ENCODE measurements around the gene BEGAIN. TPM values are rescaled to one million over a fixed set of nuclear protein-coding genes. Genes with fewer than 3 reads are reported as not detected.

BEGAIN gene
- total and polyA plus RNA-seq, 2 donors (not counting 3 experiments of a cell fraction or from before 2014, with no cell fraction given) = 0.49 TPM; not detected in 1

DNA sequence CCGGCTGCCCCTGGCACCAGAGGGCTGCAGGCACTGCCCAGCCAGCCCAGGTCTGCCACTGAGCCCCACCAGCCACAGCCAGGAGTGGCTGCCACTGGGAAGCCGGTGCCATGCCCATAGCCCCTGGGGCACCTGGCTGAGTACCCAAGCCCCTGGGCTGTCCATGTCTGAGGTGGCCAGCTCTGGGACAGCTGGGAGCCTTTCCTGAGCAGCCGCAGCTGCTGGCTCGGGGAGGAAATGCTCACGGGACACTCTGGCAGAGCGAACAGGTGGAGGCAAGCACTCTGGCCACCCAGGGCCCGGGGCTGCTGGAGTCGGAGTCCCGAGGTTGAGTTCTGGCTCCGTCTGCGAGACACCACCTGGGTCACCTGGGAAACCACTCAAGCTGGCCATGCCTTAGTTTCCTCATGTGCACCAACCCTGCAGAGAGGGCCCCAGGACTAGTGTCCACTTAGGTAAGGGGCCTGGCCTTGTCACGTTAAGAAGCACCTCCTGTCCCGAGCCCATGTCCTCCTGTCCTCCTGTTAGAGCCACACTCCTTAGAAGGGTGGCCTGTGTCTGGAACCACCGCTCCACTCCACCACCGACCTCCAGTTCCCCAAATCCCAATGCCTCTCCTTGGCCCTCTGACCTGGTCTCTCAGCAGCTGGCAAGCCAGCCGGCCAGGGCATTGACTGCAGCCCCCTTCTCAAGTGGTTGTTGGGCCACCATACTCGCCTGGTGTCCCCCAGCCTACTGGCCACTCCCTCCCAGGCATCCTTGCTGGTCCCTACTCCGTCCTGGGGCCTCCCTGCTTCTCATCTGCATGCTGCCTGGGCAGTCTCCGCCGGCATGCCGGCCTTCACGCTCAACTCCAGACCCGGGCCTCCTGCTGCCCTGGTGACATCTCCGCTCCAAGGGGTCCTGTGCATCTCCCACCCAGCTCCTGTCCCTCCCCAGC, 45.3 kb downstream of the BEGAIN start:
- CTCF ChIA-PET = interaction anchor here (1.5 kb wide), 1 partner anchor 104 kb away, joined by 3 read pairs; no protein-coding TSS in a partner anchor
- dilution Hi-C loops (cut with MboI; ENCODE audit: extremely low pct_ligation_motif_present, low sequenced_read_pairs) = no loop called here
- no peak overlapping the region for H2AFZ ChIP-seq (ENCODE audit: low read depth, low read length)
- H3K79me2 ChIP-seq (ENCODE audit: control insufficient read depth, insufficient read depth, low read length) = no peaks in the 10 kb centered on the region
- H3K4me2 ChIP-seq (ENCODE audit: insufficient read depth, low read length) = no peak overlapping the region
- POLR2A ChIA-PET = no interaction called here
- no peak overlapping the region for H3K9ac ChIP-seq (replicated peaks; ENCODE audit: extremely low read depth, insufficient read depth, low read length)
- no peak for FAIRE-seq
- no peak for DNase-seq (ENCODE audit: low read depth, low spot score)
- H3K4me1 ChIP-seq (ENCODE audit: control insufficient read depth, extremely low read depth, insufficient read depth, low read length) = no peaks in the 10 kb centered on the region
- intact Hi-C loops (cut with micrococcal nuclease) = loop anchor here (10.0 kb wide), 1 partner anchor 127 kb away; no protein-coding TSS in a partner anchor
- H3K27ac ChIP-seq (ENCODE audit: insufficient read depth, low read depth, low read length) = no peak overlapping the region
- no peaks in the 10 kb centered on the region for H3K9me1 ChIP-seq (replicated peaks; ENCODE audit: control insufficient read depth, extremely low read depth, insufficient read depth, low read length)
- no peaks in the 10 kb centered on the region for H3K9me3 ChIP-seq (replicated peaks; ENCODE audit: control insufficient read depth, insufficient read depth, low read length)
- BruUV-seq (replicated peaks) = no TSS peak
- H3K27me3 ChIP-seq (ENCODE audit: control insufficient read depth in 2 of 2, insufficient read depth in 2 of 2, low read length in 2 of 2) = no peaks in the 10 kb centered on the region
- H4K20me1 ChIP-seq (replicated peaks; ENCODE audit: control insufficient read depth, extremely low read depth, insufficient read depth, low read length) = no peaks in the 10 kb centered on the region
- no peak overlapping the region for H3K4me3 ChIP-seq (replicated peaks in 1 of 3; ENCODE audit: insufficient read depth in 1 of 3, low read depth in 1 of 3, low read length in 3 of 3)
- H3K36me3 ChIP-seq (ENCODE audit: control insufficient read depth in 2 of 2, extremely low read depth in 1 of 2, insufficient read depth in 2 of 2, low read length in 2 of 2) = no peaks in the 10 kb centered on the region
- no peak for TF ChIP-seq FOS (IDR thresholded peaks at IDR 0.05; ENCODE audit: borderline replicate concordance, insufficient read depth, low read length)
- TF ChIP-seq POLR2AphosphoS5 (IDR thresholded peaks at IDR 0.05; ENCODE audit: insufficient read depth, low read depth, low read length) = no peak
- TF ChIP-seq, protein P1, sequence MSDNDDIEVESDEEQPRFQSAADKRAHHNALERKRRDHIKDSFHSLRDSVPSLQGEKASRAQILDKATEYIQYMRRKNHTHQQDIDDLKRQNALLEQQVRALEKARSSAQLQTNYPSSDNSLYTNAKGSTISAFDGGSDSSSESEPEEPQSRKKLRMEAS (IDR thresholded peaks at IDR 0.05; ENCODE audit: insufficient read depth, insufficient read length) = no peak
- TF ChIP-seq GATA2 (IDR thresholded peaks at IDR 0.05; ENCODE audit: insufficient read depth, insufficient read length, low read depth, low read length) = no peak
- TF ChIP-seq MYC (IDR thresholded peaks at IDR 0.05; ENCODE audit: low read depth, low read length) = no peak
- no peak for TF ChIP-seq POLR2A (IDR thresholded peaks at IDR 0.05; ENCODE audit: low read depth, low read length)
- TF ChIP-seq, protein P2, sequence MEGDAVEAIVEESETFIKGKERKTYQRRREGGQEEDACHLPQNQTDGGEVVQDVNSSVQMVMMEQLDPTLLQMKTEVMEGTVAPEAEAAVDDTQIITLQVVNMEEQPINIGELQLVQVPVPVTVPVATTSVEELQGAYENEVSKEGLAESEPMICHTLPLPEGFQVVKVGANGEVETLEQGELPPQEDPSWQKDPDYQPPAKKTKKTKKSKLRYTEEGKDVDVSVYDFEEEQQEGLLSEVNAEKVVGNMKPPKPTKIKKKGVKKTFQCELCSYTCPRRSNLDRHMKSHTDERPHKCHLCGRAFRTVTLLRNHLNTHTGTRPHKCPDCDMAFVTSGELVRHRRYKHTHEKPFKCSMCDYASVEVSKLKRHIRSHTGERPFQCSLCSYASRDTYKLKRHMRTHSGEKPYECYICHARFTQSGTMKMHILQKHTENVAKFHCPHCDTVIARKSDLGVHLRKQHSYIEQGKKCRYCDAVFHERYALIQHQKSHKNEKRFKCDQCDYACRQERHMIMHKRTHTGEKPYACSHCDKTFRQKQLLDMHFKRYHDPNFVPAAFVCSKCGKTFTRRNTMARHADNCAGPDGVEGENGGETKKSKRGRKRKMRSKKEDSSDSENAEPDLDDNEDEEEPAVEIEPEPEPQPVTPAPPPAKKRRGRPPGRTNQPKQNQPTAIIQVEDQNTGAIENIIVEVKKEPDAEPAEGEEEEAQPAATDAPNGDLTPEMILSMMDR (IDR thresholded peaks at IDR 0.05; ENCODE audit: extremely low read depth in 1 of 2, insufficient read depth in 1 of 2, low read depth in 1 of 2, low read length in 2 of 2) = no peak
- TF ChIP-seq EZH2 (IDR thresholded peaks at IDR 0.05; ENCODE audit: borderline replicate concordance, low read depth, low read length, severe bottlenecking) = no peak
- TF ChIP-seq JUN (IDR thresholded peaks at IDR 0.05; ENCODE audit: borderline replicate concordance, insufficient read depth, insufficient read length, low read depth) = no peak
